SH-SY5Y (cell line): ENCODE data around the gene KMT2E.
A peak's percentile ranks its signal among the peaks of the same experiment; 100 is the strongest.

Experiments
- GATA2 ChIP-seq: IDR thresholded peaks from 2 replicates; pipeline ENCODE4 v1.6.1; 2011; ENCODE audit warnings: mild to moderate bottlenecking, low read depth, low read length
- GATA3 ChIP-seq: IDR thresholded peaks from 2 replicates; pipeline ENCODE4 v1.6.1; 2011; ENCODE audit warnings: low read depth, mild to moderate bottlenecking, low read length, moderate library complexity

DNA sequence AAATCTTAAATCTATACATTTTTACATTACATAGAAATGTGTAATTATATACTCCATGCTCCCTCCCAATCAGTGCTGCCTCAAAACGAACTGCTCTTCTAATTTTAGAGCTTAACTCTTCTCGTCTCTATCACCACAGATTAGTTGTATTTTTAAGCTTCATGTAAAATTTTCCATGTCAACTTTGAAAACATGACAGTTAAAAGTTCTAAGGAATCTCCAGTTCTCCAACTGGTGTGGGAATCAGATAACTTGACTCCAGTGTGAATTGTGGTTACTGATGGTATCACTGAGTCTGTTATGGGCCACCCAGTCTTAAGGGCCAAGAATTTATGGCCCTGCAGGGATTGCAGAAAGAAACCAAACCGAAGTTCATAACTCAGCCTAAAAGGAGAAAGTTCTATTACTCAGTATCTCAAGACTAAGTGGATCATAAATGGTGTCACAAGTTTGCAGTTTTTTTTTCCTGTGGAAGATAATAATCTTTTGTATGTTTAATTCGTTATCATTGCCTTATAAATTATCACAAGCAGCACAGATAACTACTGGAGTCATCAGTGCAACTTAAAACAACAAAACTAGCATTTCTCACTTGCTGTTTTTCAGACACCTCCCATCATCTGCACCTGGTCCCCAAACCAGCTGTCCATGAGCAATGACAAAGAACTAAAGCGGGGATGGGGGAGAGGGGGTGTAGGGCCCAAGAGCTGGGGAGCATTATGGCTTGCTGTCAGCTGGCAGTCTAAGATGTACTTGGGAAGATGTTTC lies 31.5 kb upstream of the KMT2E start:
- TF ChIP-seq GATA2 (peak; percentile 37; the same call in 1 of the 2 replicates), GATA3 (0 out of 2 replicates have a peak, but pooled peaks have one; percentile 28)
